Activated T-cell treated with anti-CD3 and anti-CD28 coated beads for 24 hours (primary cell): Measurements from ENCODE around the gene IFI30.

Experiments used
- DNase-seq: peaks from one replicate; pipeline ENCODE4 v3.0.0-alpha.2; 2020; ENCODE audit warnings: low read depth

IFI30 gene

DNA sequence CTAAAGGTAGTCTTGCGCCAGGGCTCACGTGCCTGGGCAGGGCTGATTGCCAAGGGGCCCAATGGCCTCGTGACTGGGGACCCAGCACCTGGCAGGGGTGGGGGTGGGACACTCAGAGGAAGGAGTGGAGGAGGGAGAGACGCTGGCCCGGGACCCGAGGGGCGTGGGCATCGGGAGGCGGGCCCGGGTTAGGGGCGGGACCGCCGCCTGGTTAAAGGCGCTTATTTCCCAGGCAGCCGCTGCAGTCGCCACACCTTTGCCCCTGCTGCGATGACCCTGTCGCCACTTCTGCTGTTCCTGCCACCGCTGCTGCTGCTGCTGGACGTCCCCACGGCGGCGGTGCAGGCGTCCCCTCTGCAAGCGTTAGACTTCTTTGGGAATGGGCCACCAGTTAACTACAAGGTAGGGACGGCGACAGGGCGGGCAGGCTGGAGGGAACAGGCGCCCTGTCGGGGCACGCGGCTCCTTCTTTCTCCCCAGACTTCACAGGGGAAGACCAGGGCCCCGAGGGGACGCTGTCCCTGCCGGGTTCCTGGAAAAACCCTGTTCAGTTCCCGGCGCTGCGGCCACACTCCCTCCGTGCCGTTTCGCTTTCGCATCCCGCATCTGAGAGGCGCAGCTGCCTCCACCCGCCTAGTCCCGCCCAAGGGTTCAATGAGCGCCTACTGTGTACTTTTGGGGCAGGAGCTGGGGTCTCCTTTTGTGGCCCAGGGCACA lies at the start of gene IFI30:
IFI30 (plus strand) TSS at position 242 of the 717 bp plus-strand sequence; CDS start at position 271, 29 bp downstream.
- peak; percentile 47 for DNase-seq

DNA sequence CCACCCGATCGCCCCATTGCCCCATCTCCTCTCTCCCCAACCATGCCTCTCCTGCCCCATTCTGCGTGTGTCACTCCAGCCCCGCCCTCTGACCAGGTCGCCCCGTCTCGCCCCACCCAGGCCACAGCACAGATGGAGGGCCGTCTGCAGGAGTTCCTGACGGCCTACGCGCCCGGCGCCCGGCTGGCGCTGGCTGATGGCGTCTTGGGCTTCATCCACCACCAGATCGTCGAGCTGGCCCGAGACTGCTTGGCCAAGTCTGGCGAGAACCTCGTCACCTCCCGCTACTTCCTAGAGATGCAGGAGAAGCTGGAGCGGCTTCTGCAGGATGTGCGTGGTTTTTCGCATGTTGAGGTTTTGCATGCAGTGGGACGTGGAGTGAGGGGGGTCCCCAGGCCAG lies 49.8 kb upstream of the IFI30 start:
- no peak for DNase-seq

DNA sequence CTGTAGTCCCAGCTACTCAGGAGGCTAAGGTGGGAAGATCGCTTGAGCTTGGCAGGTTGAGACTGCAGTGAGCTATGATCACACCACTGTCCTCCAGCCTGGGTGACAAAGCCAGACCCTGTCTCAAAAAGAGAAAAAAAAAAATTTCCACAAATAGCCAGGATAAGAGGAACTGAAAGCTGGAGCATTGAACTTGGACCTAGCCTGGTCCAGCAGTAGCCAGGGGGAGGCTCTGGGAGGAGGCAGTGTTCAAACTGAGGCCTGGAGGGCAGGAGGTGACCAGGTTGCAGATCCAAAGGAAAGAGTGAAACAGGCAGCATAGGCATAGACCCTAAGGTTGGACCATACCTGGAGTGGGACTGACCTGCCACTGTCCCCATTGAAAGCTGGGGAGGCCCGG lies 47.5 kb upstream of the IFI30 start:
- no peak for DNase-seq

DNA sequence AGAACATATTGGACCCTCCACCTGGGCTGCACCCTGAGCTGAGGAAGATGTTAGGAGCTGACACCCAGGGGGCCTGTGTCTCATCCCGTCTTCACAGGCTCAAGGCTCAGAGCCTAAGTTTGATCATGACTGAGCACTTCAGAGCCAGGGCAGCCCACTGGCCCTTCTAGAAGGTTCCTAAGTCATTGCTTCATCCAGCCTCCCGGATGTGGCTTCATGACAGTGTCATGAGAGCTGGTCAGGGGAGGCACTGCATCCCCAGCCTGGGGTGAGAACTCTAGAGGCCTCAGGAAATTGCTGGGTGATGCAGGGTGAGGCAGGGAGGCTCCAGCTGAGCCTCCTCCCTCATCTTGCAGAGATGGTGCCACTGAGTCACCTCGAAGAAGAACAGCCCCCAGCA lies 45.6 kb upstream of the IFI30 start:
- DNase-seq, result no peak

DNA sequence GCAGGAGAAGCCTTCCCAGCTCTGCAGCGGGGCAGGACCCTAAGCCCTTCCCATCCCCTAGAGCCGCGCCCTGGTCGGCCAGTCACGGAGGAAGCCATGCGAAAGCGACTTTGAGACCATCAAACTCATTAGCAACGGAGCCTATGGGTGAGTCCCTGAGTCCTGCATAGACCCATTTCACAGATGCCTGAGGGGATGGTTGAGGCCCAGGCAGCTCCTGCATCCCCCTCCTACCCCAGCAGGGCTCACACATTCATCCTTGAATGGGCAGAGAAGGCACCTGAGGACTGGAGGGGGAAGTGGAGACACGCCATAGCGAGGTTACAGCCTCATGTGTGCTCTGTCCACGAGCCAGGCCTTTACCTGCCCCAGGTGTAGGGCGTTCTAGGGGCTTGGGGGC lies 44.8 kb upstream of the IFI30 start:
- no peak for DNase-seq

DNA sequence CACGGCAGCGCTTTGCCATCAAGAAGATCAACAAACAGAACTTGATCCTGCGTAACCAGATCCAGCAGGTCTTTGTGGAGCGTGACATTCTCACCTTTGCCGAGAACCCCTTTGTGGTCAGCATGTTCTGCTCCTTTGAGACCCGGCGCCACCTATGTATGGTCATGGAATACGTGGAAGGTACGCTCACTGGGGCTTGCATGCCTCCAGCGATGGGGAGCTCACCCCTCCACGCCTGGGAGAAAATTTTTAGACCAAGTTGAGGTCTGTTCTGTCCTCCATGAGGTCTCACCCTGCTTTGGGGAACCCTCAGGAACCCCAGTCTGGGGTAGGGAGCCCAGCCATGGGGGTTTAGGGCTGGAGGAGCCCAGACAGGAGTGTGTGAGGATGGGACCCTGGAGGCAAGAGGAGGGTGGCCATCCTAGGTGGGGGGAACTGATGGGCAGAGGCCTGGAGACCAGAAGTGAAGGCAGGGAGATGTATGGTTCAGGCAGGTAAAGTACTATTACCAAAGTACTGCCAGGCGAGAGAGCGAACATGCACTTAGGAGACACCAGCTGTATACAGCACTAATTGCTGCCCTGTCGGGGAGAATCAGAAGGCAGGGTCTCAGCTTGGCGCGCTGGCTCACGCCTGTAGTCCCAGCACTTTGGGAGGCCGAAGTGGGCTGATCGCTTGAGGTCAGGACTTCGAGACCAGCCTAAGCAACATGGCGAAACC lies 42.9 kb upstream of the IFI30 start:
- no peak for DNase-seq

DNA sequence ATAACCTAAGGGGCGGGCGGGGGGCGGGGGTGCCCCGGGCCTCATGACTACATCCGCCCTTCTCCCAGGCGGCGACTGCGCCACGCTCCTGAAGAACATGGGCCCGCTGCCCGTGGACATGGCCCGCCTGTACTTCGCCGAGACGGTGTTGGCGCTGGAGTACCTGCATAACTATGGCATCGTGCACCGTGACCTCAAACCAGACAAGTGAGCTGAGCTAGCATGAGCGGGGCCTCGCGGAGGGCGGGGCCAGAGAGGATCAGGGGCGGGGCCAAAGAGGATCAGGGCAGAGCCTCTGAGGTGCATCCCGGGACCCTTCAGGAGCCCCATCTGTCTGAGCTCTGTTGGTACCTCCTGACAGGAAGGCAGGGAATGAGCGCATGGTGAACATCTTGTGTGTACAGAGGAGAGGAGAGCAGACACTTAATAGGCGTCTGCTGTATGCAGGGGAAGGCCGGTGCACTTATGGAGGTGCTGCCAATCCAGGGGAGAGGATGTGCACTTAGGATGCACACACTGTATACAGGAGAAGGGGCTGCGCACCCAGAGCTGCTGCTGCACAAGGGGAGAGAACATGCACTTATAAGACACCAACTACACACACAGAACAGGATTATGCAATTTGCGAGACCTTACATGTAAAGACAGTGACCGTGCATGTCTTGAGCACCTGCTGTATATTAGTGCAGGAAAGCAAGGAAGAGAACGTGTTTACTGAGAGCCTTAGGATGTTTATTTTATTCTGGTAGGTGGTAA lies 41.6 kb upstream of the IFI30 start:
- no peak for DNase-seq

DNA sequence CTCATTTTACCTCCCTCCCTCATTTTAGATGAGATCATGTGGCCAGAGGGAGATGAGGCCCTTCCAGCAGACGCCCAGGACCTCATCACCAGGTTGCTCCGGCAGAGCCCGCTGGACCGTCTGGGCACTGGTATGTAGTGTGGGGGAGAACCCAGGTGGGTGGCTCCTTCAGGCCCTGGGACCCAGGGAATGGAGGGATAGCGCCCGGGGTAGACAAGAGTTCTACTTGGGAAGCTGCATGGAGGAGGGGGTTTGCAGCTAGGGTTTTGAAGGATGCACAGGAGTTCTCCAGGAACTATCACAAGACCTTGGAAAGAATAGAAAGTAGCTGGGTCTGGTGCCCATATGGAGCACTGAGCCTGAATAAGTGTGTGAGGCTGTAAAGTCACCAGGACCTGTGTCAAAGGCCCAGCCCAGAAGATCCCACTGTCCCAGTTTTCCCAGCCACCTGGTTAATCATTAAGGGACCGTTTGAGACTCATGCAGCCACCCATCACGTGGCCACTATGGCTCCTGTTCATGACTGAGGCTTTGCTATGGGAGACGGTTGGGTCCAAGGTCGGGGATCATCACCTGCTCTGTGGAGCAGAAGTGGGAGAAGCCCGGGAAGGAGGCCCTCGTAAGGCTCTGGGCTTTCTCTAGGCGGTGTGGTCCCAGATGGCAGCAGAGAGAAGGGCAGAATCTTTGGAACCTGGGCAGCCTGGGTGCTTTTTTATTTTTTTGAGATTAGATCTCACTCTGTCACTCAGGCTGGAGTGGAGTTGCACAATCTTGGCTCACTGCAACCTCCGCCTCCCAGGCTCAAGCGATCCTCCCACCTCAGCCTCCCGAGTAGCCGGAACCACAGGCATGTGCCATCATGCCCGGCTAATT lies 37.7 kb upstream of the IFI30 start:
- DNase-seq, result no peak

DNA sequence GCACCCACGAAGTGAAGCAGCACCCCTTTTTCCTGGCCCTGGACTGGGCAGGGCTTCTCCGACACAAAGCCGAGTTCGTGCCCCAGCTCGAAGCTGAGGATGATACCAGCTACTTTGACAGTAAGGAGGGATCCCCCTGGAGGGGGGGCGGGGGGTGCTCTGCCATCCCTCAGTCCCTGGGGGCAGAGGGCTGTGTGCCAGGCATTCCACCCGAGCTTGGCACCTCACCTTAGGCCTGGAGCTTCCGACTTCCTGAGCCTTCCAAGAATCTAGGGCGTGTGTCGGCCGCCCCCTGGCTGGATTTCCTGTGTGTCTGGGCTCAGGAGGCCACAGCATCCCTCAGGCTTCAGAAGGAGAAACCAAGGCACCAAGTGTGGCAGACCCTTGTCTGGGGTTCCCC lies 36.4 kb upstream of the IFI30 start:
- no peak for DNase-seq

DNA sequence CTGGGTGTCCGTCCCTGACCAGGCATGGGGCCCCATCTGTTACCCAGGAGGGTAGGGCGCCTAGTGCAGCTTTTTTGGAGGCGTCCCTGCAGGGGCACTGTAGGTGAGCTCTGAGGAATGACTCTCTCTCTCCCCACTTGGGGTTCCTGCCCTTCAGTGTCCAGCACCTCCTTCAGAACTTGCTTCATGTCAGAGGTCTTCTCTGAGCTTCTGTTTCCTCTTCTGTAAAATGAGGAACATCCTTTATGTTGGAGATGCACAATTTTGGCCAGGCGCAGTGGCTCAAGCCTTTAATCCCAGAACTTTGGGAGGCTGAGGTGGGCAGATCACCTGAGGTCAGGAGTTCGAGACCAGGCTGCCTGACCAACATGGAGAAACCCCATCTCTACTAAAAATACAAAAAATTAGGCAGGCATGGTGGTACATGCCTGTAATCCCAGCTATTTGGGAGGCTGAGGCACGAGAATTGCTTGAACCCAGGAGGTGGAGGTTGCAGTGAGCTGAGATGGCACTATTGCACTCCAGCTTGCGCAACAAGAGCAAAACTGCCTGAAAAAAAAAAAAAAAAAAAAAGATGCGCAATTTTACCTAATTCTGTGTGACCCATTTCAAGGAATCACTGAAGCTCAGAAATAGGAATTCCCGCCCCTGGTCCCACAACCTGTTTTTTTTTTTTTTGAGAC lies 35.8 kb upstream of the IFI30 start:
- DNase-seq, result no peak

DNA sequence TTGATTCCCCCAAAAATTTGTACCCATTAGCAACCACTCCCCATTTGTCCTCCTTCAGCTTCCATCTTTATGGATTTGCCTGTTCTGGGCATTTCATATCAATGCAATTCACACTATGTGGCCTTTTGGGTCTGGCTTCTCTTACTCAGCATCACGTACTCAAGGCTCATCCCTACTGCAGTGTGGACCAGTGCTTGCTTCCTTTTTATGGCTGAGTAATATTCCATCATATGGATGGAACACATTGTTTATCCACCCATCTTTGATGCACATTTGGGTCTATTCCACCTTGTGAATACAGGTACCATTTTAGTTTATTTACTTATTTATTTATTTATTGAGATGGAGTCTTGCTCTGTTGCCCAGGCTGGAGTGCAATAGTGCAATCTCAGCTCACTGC lies 33.1 kb upstream of the IFI30 start:
- no peak for DNase-seq

DNA sequence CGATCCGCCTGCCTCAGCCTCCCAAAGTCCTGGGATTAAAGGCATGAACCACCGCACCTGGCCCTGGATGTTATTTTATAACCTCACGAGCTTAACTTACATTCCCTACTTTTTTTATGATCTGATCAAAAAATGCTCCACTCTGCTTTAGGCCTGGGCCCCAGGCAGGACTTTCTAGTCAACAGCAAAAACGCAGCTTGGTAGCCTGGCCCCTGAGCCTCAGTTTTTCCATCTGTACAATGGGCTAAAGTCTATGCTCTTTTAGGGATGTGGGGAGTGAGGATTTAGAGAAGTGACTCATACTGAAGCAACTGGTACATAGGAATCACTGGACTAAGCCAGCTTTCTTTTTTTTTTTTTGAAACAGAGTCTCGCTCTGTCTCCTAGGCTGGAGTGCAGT lies 32.6 kb upstream of the IFI30 start:
- no peak for DNase-seq

DNA sequence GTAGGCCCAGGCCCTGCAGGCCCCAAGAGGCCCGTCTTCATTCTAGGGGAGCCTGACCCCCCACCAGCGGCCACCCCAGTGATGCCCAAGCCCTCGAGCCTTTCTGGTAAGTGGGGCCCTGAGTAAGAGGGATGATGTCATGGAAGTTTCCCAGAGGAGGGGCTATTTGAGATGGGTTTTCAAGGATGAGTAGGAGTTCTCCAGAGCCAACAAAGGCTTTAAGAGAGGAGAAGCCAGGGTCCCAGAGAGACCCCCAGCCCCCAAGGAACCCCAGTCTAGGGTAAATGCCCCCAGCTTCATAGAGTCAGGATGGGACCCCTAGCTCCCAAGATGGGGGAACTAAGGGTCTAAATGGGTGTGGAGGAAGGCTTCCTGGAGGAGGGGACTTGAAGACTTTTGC lies 29.7 kb upstream of the IFI30 start:
- DNase-seq, result no peak

DNA sequence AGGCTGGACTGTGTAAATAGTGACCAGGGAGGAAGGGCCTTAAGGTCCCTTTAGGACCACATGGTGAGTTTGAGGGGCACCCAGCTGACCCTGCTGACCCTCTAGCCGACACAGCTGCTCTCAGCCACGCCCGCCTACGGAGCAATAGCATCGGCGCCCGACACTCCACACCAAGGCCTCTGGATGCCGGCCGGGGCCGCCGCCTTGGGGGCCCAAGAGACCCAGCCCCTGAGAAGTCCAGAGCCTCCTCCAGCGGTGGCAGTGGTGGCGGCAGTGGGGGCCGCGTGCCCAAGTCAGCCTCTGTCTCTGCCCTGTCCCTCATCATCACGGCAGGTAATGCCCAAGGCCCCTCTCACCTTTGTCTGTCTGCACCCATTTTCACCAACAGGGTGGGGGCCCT lies 29.3 kb upstream of the IFI30 start:
- no peak for DNase-seq

DNA sequence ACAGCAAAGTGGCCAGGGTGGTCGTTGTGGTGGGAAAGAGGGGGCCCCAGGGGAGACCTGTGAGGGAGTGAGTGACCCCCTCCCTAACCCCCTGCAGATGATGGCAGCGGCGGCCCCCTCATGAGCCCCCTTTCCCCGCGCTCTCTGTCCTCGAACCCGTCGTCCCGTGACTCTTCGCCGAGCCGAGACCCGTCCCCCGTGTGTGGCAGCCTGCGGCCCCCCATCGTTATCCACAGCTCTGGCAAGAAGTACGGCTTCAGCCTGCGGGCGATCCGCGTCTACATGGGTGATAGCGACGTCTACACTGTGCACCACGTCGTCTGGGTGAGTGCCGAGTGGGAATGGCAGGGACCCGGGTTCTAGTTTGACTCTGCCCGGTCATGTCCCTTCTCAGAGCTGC lies 28.7 kb upstream of the IFI30 start:
- DNase-seq, result no peak

DNA sequence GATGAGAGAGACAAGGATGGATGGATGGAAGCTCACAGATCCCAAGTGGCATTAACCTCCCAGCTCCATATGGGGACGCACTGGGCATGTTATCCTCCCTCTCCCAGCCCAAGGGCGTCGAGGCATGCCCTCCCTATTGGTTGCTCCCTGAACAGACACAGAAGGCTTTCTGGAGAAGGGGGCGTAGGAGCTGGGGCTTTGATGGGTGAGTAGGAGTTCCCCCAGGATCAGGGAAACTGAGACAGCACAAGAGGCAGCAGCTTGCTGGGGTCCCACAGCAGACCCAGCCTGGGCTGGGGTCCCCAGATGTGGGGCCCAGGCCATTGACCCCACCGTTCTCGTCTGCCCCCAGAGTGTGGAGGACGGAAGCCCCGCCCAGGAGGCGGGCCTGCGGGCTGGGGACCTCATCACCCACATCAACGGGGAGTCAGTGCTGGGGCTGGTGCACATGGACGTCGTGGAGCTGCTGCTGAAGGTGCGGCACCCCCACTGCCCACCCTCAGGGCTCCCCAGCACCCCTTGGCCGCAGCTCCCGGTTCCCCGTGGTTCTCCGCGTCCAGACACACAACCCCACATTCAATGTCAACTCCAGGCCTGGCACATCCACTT lies 28.1 kb upstream of the IFI30 start:
- no peak for DNase-seq

DNA sequence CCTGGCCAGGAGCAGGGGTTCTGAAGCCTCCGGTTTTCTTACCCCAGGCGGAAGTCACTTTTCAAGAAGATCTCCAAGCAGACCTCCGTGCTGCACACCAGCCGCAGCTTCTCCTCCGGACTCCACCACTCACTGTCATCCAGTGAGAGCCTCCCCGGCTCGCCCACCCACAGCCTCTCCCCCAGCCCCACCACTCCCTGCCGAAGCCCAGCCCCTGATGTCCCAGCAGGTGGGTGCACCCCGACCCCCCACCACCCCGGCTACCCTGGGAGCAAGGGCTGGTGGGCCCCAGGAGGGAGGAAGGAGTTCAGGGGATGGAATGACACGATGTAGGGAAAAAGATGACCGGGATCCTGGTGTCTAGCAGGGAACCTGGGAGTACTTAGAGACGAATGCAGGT lies 26.2 kb upstream of the IFI30 start:
- DNase-seq, result no peak

DNA sequence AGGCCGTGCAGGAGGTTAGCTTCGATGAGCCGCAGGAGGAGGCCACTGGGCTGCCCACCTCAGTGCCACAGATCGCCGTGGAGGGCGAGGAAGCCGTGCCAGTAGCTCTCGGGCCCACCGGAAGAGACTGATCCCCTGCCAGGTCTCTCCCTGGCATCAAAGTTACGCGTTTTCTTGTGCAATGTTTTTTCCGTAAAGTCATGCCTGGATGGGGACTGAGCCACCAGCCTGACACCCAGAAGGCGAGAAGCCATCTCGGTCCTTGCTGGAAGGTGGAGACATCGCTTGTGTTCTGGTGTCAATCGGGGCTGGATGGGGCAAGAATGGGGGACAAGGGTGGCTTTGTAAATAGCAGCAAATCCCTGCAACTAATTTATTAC lies 24.0 kb upstream of the IFI30 start:
- no peak for DNase-seq

DNA sequence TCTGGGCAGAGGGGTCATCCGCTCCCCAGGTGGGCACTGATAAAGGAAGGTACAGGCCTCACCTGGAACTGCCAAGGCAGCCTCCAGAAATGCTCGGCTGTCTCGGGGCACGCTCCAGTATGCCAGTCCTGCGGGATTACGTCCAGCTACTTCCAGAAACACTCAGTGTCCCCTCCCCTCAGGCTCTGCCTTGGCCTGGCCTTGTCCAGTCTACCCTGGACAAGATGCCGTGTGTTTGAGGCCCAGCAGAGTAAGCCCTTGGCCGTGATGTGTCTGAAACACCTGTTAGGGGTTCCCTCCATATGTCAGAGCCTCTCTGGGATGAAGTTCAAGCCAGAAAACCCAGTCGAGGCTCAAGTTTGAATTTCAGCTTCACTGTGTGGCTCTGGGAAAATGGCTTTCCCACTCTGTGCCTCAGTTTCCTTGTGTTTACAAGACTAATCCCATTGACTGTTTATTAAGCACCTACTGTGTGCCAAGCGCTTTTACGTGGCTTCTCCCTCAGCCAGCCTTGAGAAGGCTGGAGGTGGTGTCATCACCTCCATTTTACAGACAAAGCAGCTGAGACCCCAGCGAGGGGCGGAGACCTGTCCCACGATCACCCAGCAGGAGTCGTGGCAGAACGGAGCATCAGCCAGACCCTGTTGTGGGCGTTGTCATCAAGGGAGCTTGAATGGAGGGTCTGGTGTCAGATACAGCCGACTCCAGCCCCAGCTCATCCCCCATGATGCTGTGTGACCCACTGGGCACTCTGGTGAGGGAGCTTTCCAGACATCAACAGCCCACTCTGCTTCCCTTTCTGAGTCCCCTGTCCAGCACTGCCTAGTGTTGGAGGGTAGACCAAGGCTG lies 22.6 kb upstream of the IFI30 start:
- DNase-seq, result no peak

DNA sequence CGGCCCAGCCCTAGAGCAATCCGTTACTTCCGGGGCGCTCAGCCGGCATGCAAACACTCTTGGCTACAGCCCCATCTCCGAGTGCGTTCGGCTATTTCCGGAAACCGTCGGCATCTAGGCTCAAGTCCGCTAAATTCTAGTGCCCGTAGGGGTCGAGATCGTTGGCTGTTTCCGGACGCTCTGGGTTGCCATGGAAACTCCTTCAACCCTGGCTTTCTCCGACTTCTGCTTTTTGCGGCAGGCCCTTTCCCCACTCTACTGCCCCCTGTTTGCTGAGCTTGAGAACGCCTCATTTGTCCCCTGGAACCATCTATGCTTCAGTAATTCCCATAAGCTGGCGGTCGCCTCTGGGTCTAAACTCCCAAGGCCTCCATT lies 21.2 kb upstream of the IFI30 start:
- DNase-seq, result peak; percentile 96
